ENCODE measurements around the gene PRKAA1. TPM values are rescaled to one million over a fixed set of nuclear protein-coding genes. Genes with fewer than 3 reads are reported as not detected.

The PRKAA1 gene
- total and polyA plus RNA-seq, 2 of the 4 experiments (the other 2 are of a cell fraction) = 47.7 to 94.1 TPM

GRCh38 chr5:40828690-40829661 lies 30.8 kb upstream of the PRKAA1 start:
- 85% methylated on average over 2 of the region's 3 CpGs; no CpG with 5 or more reads in 1 of the 2 experiments for WGBS, 2 experiments (ENCODE audit: extremely low coverage in 2 of 2, insufficient read length in 1 of 2)
- Histone ChIP-seq H2BK15ac (ENCODE audit: low read depth, low read length) (no peak overlapping the region), H4K8ac (ENCODE audit: low read depth in 2 of 2, low read length in 2 of 2) (no peak overlapping the region), H2BK20ac (ENCODE audit: low read depth, low read length) (no peak overlapping the region), H3K14ac (replicated peaks; ENCODE audit: low read depth, low read length) (no peak overlapping the region), H3K56ac (ENCODE audit: extremely low read depth, insufficient read depth, low read length) (no peak overlapping the region), H3K9me3 (ENCODE audit: control insufficient read depth, insufficient read depth, low read length) (no peaks in the 10 kb centered on the region), H4K20me1 (ENCODE audit: insufficient read depth, low read length) (peaks cover 85% of the 10 kb centered on the region), H3K79me1 (ENCODE audit: low read depth in 1 of 2, low read length in 2 of 2) (peaks cover 29 to 77% of the 10 kb centered on the region in 2 experiments), H2AFZ (replicated peaks; ENCODE audit: low read length, poor library complexity) (no peak overlapping the region), H3K27me3 (ENCODE audit: control insufficient read depth, insufficient read depth, low read length) (no peaks in the 10 kb centered on the region), H3K27ac (ENCODE audit: insufficient read depth, low read length) (no peak overlapping the region), H3K36me3 (ENCODE audit: control insufficient read depth, insufficient read depth, low read length) (peaks cover 67% of the 10 kb centered on the region), H2BK120ac (ENCODE audit: low read depth, low read length) (no peak overlapping the region), H2BK5ac (ENCODE audit: low read depth, low read length, poor library complexity, severe bottlenecking) (no peak overlapping the region), H3K4me2 (ENCODE audit: low read depth, low read length) (no peak overlapping the region), H4K5ac (ENCODE audit: low read depth, low read length) (no peak overlapping the region), H2AK9ac (replicated peaks; ENCODE audit: low read depth, low read length, poor library complexity) (no peak overlapping the region), H3K4ac (ENCODE audit: low read depth, low read length) (no peak overlapping the region), H3K9me1 (ENCODE audit: insufficient read depth, low read length) (peaks cover 2% of the 10 kb centered on the region; the same call in 1 of the 2 replicates), H3K23ac (ENCODE audit: low read depth, low read length) (no peak overlapping the region), H4K91ac (ENCODE audit: insufficient read depth, low read depth, low read length) (no peak overlapping the region), H3K4me1 (ENCODE audit: control insufficient read depth, insufficient read depth, low read length) (peaks cover 2% of the 10 kb centered on the region; the same call in 1 of the 2 replicates), H3K9ac (ENCODE audit: low read depth, low read length) (no peak overlapping the region), H2AK5ac (ENCODE audit: low read depth, low read length) (no peak overlapping the region), H3K4me3 (ENCODE audit: insufficient read depth, low read depth, low read length) (no peak overlapping the region), H3K18ac (ENCODE audit: low read depth, low read length) (no peak overlapping the region)
- ChIA-PET CTCF (interaction anchor here (1.3 kb wide), 1 partner anchor 31 kb away, joined by 3 read pairs; the partner anchor contains the start of gene PRKAA1), POLR2A (ENCODE audit: unreplicated experiment) (no interaction called here)
- dilution Hi-C loops (cut with HindIII; ENCODE audit: low sequenced_read_pairs, unreplicated experiment) = no loop called here
- no TSS peak for BruUV-seq (replicated peaks)
- intact Hi-C loops (cut with micrococcal nuclease) = no loop called here
- in situ Hi-C loops (cut with MboI; ENCODE audit: low sequenced_read_pairs) = no loop called here
- no peak for TF ChIP-seq SMC3 (IDR thresholded peaks at IDR 0.05; ENCODE audit: low read depth, low read length)
- TF ChIP-seq POLR2A (IDR thresholded peaks at IDR 0.05; ENCODE audit: low read depth, low read length) = 0 out of 2 replicates have a peak, but pooled peaks have one; percentile 10
- ATAC-seq (ENCODE audit: low read depth) (no peak), DNase-seq (no peak)
